Lower leg skin (tissue), 4 donors: ENCODE results near the gene DLG2. TPM values are rescaled to one million over a fixed set of nuclear protein-coding genes. Genes with fewer than 3 reads are reported as not detected.
"Not testable (repeated sequence)": the region's sequence is repeated elsewhere in the genome, so short reads cannot be mapped to it uniquely, and the experiment has no call there.

ENCODE experiments used
- DNase-seq, 2 donors: peaks; one replicate each; pipeline ENCODE4 v3.0.0-alpha.2; 2019; ENCODE audit warnings: low spot score in 2 of 2
- H3K4me3 ChIP-seq: fragments of 200-600 bp; sonication (generic); 2 replicates; pipeline ENCODE4 v1.5.1; 2017; ENCODE audit warnings: mild to moderate bottlenecking, low read depth; ENCODE audit not compliant: poor library complexity, severe bottlenecking
- POLR2A ChIP-seq, 2 donors: fragments of 450-650 bp; IDR thresholded peaks; one replicate each; pipeline ENCODE4 v1.6.1; 2016 to 2017; ENCODE audit warnings: antibody characterized with exemption in 2 of 2, mild to moderate bottlenecking in 1 of 2, moderate library complexity in 1 of 2
- WGBS, 2 donors: methylation state at CpG; one replicate each; pipeline ENCODE4 v1.1.5; 2018; 5-methylcytosine and 5-hydroxymethylcytosine counted together
- intact Hi-C: fragments of 100-400 bp; cut with DNase I; formaldehyde crosslinking; loops from one replicate; pipeline ENCODE4 v1.15.0; 2023; ENCODE audit warnings: low total_unique reads
- total RNA-seq, 4 donors: library from RNA; depleted of rRNA; stranded (reverse); fragments of >200 nt; gene quantifications; one replicate each; pipeline ENCODE4 v1.1.0, GENCODE V29; 2016
- TF ChIP-seq, protein P1 (sequence below), 3 donors: fragments of 450-650 bp; IDR thresholded peaks; one replicate each; pipeline ENCODE4 v1.5.1; 2016; ENCODE audit warnings: antibody characterized with exemption in 3 of 3, mild to moderate bottlenecking in 3 of 3, moderate library complexity in 2 of 3

The DLG2 gene
- total RNA-seq, 4 donors from 2014 or later: 37.6 to 68.3 (median 46.0) TPM

GRCh38 chr11:84794663-84795443 is 832.3 kb downstream of the DLG2 start:
- no peak for DNase-seq
- no peak for TF ChIP-seq POLR2A (IDR thresholded peaks at IDR 0.05)
- TF ChIP-seq, protein P1, sequence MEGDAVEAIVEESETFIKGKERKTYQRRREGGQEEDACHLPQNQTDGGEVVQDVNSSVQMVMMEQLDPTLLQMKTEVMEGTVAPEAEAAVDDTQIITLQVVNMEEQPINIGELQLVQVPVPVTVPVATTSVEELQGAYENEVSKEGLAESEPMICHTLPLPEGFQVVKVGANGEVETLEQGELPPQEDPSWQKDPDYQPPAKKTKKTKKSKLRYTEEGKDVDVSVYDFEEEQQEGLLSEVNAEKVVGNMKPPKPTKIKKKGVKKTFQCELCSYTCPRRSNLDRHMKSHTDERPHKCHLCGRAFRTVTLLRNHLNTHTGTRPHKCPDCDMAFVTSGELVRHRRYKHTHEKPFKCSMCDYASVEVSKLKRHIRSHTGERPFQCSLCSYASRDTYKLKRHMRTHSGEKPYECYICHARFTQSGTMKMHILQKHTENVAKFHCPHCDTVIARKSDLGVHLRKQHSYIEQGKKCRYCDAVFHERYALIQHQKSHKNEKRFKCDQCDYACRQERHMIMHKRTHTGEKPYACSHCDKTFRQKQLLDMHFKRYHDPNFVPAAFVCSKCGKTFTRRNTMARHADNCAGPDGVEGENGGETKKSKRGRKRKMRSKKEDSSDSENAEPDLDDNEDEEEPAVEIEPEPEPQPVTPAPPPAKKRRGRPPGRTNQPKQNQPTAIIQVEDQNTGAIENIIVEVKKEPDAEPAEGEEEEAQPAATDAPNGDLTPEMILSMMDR (IDR thresholded peaks at IDR 0.05): no peak
- H3K4me3 ChIP-seq: no peak overlapping the region
- WGBS, 2 donors: 82 to 86% methylated on average over 9 to 10 of the region's 10 CpGs
- intact Hi-C loops: no loop called here

- DNase-seq: no peak
- 90% methylated on average over 2 of the region's 2 CpGs for WGBS, 2 donors
- no peak overlapping the region for H3K4me3 ChIP-seq
- TF ChIP-seq POLR2A (IDR thresholded peaks at IDR 0.05): no peak
- TF ChIP-seq, protein P1 (IDR thresholded peaks at IDR 0.05): no peak
- intact Hi-C loops: no loop called here
Observed at GRCh38 chr11:84793318-84793717, 833.8 kb downstream of the DLG2 start.

GRCh38 chr11:84790849-84791427 is 836.2 kb downstream of the DLG2 start:
- TF ChIP-seq, protein P1 (IDR thresholded peaks at IDR 0.05): no peak
- no peak for TF ChIP-seq POLR2A (IDR thresholded peaks at IDR 0.05)
- intact Hi-C loops: no loop called here
- WGBS, 2 donors: 41 to 46% methylated on average over 4 of the region's 4 CpGs
- no peak for DNase-seq
- H3K4me3 ChIP-seq: no peak overlapping the region

DNA sequence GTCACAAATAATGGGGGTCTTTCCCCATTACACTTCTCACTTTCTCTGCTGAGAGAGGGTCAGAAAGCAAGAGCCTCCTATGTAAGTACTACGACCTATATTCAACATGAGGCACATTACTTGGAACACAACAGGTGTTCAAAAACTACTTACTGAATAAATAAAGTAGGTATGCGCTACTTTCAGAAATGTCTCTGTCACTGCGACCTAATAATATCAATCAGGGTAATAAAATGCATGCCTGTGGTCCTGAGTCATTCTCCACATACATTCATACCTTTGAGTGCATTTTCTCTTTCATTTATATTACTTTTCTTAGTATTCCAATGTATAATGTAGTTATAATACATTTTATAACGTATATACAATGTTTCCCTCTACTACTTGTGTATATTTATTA is 838.9 kb downstream of the DLG2 start:
- H3K4me3 ChIP-seq: no peak overlapping the region
- DNase-seq: no peak
- no peak for TF ChIP-seq POLR2A (IDR thresholded peaks at IDR 0.05)
- TF ChIP-seq, protein P1 (IDR thresholded peaks at IDR 0.05): no peak
- intact Hi-C loops: no loop called here
- 76 to 77% methylated on average over 4 of the region's 4 CpGs for WGBS, 2 donors

DNA sequence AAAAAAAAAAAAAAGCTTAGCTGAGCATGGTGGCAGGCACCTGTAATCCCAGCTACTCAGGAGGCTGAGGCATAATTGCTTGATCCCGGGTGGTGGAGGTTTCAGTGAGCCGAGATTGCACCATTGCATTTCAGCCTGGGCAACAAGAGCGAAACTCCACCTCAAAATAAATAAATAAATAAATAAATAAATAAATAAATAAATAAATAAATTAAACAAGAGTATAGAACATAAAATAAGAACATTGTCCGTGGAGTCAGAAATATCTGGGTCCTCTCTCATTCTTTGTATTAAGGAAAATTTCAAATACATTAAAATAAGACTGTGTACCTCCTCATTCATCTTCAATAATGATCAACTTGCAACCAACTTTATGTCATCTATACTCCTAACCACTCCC is 843.0 kb downstream of the DLG2 start:
- H3K4me3 ChIP-seq, DNase-seq, intact Hi-C loops: not testable (repeated sequence)
- WGBS, 2 donors: 94 to 96% methylated on average over 4 of the region's 4 CpGs

- intact Hi-C loops: no loop called here
- TF ChIP-seq POLR2A (IDR thresholded peaks at IDR 0.05): no peak
- TF ChIP-seq, protein P1 (IDR thresholded peaks at IDR 0.05): no peak
- no peak for DNase-seq
- H3K4me3 ChIP-seq: no peak overlapping the region
- 20 to 24% methylated on average over 3 of the region's 3 CpGs for WGBS, 2 donors
Observed at GRCh38 chr11:84780689-84781293, 846.4 kb downstream of the DLG2 start.
